Hepatic stellate cell (primary cell): ENCODE results near the gene HSPB6.
"Not testable (repeated sequence)": the region's sequence is repeated elsewhere in the genome, so short reads cannot be mapped to it uniquely, and the experiment has no call there.

ENCODE experiments used
- DNase-seq: peaks from one replicate; pipeline ENCODE4 v3.0.0; 2011; ENCODE audit warnings: low spot score

HSPB6 gene, protein sequence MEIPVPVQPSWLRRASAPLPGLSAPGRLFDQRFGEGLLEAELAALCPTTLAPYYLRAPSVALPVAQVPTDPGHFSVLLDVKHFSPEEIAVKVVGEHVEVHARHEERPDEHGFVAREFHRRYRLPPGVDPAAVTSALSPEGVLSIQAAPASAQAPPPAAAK

DNA sequence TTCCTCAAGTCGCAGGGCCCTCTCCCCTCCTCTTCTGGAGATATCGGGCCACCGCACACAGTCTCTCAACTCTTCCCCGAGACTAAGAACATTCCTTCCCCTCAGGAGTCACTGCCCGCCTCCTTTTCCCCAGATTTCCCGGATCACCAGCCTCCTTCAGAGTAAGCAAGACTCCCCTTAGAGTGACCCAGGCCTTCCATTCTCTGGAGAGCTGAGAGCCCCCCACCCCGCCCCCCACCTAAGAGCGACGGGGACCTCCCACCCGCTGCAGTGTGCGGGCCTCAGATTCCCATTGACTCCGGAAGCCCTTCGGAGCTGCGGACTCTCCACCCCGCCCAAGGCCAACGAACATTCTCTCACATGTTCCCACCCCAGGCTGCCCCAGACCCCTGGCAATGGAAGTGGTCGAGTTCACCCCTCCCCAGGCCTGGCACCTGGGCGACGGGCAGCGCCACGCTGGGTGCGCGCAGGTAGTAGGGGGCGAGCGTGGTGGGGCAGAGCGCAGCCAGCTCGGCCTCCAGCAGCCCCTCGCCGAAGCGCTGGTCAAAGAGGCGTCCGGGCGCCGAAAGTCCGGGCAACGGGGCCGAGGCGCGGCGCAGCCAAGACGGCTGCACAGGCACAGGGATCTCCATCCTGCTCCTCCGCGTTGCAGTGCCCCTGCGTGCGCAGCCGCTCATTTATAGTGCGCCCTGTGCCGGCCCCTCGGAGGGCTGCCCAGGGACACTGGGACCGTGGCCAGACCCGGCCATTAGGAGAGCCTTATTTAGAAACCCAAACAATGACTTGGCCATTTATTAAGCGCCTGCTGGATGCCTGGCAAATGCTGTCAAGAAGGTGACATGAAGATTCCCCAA lies at the start of gene HSPB6:
HSPB6 (minus strand) TSS at position 653 of the 854 bp plus-strand sequence; CDS start at position 632, 21 bp downstream.
- DNase-seq, result peak; percentile 75

DNA sequence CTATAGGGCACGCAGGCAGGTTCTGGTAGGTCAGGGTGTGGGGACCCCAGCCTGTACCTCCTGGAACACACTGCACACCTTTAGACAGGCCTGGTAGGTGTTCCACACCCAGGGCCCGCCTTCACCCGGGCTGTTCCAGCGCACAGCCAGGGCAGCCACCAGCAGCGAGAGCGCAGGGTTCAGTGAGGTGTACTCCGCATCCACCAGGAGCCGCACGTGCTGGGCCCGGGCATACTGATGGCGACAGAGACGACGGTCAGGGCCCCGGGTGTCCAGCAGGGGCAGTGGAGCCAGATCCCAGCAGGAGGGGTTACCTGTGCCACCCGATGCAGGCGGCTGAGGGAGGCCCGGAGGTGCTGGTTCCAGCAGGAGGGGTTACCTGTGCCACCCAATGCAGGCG lies 49.8 kb upstream of the HSPB6 start:
- DNase-seq, result no peak

DNA sequence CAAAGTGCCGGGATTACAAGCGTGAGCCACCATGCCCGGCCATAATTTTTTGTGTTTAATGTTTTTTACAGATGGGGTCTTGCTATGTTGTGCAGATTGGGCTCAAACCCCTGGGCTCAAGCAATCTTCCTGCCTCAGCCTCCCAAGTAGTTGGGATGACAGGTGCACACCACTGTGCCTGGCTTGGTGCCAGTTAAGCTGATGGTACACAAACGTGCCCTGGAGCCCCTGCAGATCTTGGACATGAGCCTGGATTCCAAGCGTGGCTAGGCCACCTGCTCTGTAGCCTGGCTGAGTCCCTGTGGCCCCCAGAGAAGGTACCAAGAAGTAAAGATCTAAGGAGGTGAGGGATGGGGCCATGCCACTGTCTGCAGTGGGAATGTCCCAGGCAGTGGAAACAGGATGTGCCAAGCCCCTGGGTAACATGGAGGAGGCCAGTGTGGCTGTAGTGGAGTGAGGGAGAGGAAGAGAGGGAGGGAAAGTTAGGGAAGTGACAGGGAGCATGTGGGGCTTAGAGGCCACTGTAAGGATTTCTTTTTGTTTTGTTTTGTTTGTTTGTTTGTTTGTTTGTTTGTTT lies 48.8 kb upstream of the HSPB6 start:
- no peak for DNase-seq

DNA sequence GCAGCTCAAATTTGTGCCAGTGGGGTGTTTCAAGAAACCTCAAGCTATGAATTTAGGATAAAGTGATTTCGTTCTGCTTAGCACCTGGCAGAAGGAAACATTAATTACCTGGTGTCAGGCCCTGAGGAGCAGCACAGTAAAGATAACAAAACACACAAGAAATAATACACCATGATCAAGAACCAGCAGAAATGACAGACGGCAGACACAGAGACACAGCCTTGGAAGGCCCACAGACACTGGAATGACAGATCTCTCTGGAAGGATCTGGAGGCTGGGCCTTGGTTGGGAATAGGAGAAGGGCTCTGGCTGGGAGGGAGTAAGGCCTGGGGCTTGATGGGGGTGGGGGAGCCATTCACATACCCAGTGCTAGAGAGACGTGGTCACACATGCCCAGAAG lies 45.0 kb upstream of the HSPB6 start:
- DNase-seq, result no peak

DNA sequence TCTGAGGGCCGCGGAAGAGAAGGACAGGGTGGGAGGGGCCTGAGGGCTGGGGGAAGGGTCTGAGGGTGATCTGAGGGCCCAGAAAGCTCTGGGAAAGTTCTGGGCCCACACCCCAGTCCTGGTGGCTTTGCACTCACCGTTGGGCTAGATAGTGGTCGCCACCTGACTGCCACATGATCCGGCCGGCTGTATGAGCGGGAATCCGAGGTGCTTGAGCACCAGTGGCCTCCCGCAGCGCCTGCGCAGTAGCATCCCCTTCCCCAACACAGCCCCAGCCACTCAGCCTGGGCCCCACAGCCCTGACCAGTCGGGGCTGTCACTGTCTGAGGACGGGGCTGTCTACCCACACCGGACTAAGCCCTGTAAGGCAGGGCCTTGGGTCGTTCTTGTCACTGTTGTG lies 40.8 kb upstream of the HSPB6 start:
- no peak for DNase-seq

DNA sequence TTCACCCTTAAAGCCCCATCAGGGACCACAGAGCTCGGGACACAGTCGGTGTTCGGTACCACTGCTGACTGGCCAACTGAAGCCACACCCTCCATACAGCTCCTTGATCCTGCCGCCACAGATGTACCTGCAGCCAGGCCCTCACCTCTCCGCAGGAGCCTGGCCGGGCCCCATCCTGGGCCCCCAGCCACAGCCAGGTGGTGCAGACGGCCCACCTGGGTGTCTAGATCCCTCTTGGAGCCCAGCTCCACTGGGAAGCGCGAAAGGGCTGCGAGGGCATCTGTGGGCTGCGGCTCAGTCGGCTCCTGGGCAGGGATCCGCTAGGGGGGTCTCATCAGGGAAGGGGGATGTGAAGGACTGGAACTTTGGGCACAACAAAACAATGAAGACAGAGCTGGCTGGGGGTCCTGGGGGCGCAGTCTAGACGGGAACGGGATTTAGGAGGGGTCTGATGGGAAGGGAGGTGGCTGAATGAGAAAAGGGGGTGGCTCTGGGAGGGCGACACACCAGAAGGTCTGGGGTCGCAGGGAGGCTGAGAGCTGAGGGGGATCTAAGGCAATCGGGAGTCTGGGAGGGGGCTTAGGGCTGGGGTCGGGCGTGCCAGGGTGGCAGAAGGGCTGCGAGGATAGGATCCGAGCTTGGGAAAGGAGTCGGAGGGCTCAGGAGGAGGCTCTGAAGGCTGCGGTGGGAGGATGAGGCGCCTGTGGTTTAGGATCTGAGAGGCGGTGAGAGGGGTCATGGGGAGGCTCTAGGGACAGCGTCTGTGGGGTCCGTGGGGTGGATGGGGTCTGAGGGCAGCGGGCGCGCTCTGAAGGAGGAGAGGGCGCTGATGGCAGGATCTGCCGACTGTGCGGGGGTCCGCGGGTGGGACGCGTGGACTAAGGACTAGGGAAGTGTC lies 40.1 kb upstream of the HSPB6 start:
- DNase-seq, result no peak

DNA sequence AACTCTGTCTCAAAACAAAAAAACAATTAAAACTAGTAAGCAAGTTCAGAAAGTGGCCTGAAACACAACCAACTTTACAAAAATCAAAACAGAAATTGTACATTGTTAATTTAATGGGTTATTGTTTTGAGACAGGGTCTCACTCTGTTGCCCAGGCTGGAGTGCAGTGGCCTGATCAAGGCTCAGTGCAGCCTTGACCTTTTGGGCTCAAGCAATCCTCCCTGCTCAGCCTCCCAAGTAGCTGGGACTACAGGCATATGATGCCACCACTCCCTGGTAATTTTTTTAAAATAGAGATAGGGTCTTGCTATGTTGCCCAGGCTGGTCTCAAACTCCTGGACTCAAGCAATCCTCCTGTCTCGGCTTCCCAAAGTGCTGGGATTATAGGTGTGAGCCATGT lies 38.7 kb upstream of the HSPB6 start:
- not testable (repeated sequence) for DNase-seq

DNA sequence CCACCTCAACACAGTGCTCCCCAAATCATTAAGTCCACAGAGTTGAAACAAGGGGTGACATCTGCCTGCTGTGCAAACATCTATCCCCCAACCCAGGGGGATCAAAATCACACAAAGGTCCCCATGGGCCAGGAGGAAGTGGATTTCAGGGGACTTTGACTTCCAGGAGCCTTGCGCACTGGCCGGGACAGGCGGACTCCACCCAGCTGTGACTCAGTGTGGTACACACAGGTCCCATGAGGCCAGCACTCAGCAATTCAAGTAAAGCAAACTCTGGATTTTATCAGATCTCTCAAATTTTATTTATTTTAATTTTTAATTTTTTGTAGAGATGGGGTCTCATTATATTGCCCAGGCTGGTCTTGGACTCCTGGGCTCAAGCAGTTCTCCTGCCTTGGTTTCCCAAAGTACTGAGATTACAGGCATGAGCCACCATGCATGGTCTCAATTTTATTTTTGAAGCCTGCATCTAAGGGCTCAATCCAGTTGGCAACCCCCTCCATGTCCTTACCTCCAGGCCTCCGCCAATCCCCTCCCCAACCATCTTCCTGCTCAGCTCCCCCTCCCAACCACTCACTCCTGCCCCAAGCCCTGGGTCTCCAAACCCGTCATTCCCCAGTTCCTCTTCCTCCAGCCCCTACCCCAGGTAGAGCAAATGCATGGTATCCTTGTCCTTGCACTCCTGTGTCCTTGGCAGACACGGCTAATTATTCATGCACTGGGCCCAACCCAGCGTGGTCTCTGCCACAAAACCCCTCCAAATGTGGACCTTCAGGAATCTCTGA lies 36.7 kb upstream of the HSPB6 start:
- DNase-seq, result peak; percentile 95

DNA sequence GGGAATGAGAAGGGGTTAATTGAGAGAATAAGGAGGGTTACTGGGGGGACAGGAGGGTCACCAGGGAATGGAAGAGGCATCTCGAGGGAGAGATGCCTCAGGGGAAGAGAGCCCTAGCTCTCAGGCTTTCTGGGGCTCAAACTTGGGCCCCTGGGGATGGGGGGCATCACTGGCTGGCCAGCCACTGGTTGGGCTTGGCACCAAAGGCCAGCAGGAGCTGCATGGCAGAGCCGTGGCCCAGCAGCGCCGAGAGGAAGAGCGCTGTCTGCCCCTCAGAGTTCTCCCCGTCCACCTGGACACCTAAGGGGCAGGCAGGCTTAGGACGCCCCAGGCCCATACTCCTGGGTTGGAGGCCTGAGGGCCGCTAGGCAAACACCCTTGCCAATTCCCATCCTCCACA lies 36.1 kb upstream of the HSPB6 start:
- DNase-seq, result no peak

DNA sequence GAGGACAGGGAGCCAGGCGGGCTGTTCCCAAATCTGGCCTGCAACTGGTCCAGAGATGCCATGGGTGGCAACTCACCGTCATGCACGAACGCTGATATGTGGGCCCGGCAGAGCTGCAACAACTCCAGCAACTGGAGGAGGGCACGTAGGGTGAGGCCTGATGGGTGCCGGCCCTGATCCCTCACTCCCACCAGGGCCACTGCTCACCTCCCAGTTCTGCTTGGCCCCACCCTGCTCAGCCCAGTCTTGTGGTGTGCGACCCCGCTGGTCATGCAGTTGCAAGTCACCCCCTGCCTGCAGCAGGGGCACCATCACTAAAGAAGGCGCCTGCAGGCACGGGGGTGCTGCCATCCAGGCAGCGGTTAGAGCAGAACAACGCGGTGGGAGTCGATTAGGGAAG lies 35.5 kb upstream of the HSPB6 start:
- DNase-seq, result no peak

DNA sequence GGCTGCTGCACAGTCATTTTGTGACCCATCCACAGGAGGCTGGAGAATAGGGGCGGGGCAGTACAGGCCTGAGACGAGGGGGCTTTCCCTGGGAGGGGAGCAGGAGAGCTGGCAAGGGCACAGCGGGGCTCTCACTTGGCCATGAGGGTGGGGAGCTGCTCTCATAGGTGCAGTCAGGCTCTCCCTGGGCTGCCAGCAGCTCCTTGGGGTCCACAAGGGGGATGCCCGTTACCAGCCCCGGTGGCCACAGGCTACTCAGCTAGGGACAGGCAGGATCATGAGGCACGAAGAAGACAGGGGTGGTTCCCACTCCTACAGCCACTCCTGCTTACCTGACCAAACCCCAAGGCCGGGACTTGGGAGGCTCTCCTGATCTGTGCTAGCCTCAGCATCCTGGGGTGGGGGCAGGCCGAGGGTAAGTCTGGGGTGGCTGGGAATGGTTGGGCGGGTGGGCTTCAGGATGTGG lies 35.0 kb upstream of the HSPB6 start:
- DNase-seq, result no peak

DNA sequence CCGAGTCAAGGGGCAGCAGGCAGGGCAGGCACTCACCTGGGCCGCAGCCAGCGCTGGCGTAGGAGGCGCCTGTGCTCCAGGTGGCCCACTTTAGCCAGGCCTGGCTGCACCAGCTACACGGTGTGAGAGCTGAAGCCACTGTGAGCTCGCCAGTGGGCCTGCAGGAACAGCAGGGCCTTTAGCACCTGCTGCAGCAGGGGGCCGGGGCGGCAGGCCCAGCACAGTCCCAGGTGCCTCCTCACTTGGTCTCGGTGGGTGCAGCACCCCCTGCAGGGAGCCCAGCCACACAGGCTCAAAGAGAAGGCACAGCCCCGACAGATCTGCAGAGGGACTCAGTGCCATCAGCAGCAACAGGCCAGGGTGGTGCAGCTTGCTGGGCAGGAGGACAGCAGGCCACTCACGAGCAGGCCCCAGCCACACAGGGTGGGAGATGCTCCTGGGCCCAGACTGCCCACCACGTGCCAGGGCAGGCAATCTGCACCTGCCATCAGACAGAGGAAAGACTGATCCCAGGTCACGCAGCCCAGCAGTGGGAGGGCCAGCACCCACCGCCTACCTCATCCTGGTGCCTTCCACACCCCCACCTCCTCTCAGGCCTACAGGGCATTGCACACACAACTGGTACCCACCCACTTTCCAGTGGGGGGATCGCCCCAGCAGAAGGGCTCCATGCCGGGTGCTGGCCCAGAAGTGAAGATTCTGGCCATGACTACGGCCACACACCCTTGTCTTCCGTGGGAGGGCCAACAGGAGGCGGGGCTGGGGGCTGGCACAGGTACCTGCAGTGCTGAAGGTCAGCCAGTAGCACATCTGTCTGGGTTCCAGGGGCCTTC lies 34.4 kb upstream of the HSPB6 start:
- no peak for DNase-seq

DNA sequence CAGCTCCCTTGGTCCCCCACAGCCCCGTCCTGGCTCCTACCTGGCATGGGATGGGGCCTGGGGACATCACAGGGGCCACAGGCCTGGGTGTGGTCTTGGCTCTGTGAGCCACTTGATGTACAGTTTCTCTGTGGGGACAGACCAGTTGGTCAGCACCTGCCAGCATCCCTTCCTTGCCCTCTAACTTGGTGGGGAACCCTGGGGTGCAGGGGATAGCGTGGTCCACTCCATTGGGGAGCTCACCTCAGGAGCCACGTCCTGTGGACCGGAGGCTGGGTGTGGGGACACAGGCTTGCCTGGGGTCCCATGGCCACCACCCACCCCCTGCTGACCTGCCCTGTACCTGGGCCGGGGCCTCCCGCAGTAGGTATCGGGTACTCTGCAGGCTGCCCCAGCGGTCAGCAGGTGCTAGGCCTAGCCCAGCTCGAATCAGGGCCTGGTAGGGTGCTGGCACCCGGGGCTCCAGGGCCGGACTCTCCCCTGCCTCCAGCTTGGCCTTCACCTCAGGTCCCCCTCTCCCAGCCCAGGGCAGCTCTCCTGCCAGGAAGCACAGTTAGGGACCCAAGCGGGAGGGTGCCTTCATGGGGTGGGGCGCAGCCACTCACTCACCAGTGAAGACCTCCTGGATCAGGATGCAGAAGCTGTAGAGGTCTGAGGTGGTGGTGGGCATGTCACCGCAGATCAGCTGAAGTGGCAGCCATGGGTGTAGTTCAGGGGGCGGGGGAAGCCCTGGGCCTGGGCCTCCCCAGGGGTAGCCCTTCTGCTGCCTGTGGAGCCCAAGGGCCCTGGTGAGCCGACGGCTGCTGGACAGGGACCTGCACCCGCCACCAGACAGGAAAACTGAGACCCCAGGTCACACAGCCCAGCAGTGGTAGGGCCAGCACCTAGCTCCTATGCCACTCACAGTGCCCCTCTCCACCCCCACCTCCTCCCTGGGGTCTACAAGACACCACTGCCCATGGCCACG lies 33.4 kb upstream of the HSPB6 start:
- DNase-seq, result no peak

DNA sequence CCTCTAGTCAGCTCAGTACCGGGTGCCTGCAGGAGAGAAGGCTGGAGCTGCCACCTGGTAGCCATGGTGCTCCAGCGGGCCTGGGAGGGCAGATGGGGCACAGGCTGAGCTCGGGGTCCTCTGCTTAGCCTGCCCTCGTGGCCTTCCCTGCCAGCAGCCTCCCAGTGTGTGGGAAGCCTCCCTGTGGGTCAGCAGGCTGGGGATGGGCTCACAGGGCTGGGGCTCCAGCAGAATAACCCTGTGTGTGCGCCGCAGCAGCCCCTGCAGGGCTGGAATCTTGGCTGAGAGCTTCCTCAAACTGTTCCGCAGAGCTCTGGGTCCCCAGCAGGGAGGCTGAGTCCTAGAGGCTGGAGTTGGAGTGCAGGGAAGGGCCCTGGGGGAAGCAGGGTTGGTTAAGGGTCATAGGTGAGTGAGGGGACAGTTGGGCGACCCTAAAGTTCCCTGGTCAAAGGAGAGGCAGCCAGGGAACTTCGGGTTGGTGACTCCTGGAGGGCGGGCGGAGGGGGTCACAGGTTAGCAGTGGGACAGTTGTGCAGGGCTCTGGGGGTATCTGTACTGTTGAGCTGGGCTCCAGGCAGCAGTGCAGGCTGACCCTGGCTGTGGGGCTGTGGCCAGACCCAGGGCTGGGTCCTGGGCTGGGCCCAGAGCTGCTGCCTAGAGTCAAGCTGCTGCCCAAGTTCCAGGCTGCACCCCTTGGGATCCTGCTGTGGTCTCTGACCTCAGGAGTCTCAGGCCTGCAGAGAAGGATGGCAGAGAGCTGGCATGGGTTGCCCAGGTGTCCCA lies 32.6 kb upstream of the HSPB6 start:
- no peak for DNase-seq

DNA sequence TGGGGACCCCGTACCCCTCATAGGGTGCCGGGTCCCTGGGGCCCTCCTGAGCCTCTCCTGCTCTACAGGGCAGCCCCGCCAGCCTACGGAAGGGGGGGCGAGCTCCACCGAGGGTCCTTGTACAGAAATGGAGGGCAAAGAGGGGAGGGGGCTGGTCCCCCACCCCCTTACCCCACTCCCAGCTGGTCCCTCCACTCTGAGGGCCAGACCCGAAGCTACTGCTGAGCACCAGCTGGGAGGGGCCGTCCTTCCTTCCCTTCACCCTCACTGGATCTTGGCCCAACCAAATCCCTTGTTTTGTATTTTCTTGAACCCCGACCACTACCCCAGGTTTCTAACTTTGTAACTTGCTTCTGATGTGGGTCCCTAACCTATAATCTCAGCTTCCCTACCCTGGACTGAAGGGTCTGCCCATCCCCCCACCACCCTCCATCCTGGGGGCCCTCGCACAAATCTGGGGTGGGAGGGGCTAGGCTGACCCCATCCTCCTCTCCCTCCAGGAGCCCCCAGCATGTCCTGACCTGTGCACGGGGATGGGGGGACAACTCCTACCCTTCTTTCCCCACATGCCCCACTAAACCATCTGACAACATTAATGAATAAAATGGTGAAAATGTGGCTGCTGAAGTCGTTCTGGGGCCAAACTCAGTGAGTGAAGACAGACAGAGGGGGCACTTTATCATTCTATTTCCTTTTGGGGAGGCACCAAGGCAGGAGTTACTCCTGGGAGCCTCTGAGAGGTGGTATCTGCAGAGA lies 31.6 kb upstream of the HSPB6 start:
- no peak for DNase-seq

DNA sequence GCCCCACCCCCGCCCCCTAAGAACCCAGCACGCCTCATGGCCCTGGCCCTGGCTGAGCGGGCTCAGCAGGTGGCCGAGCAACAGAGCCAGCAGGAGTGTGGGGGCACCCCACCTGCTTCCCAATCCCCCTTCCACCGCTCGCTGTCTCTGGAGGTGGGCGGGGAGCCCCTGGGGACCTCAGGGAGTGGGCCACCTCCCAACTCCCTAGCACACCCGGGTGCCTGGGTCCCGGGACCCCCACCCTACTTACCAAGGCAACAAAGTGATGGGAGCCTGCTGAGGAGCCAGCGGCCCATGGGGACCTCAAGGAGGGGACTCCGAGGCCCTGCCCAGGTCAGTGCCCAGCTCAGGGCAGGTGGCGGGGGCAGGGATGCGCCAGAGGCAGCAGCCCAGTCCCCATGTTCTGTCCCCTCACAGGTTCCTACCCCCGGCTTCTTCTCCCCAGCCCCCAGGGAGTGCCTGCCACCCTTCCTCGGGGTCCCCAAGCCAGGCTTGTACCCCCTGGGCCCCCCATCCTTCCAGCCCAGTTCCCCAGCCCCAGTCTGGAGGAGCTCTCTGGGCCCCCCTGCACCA lies 30.5 kb upstream of the HSPB6 start:
- no peak for DNase-seq
